Lung (tissue), 12 donors: ENCODE data around the gene CD63. TPM values are rescaled to one million over a fixed set of nuclear protein-coding genes. Genes with fewer than 3 reads are reported as not detected.

Experiments used
- ATAC-seq: fragments of 200-7000 bp; cut with Tn5 transposase; one replicate; pipeline ENCODE4 v1.9.1; 2020; ENCODE audit warnings: moderate number of reproducible peaks; ENCODE audit not compliant: insufficient read depth, low FRiP score
- DNase-seq, 3 donors: peaks; one replicate each; pipeline ENCODE4 v3.0.0-alpha.2; 2013 to 2017
- H3K27ac ChIP-seq, 2 donors: one replicate each; pipeline ENCODE4 v1.5.1; 2013; ENCODE audit warnings: mild to moderate bottlenecking in 2 of 2, moderate library complexity in 2 of 2, control low read depth in 1 of 2, inconsistent platforms in 1 of 2, low read depth in 1 of 2, low read length in 1 of 2
- H3K27me3 ChIP-seq, 3 donors: one replicate each; pipeline ENCODE4 v1.5.1; 2013; ENCODE audit warnings: low read length in 2 of 3; ENCODE audit not compliant: control insufficient read depth in 3 of 3, insufficient read depth in 3 of 3
- H3K36me3 ChIP-seq, 4 donors: one replicate each; pipeline ENCODE4 v1.5.1; 2013; ENCODE audit warnings: low read length in 4 of 4, mild to moderate bottlenecking in 1 of 4, moderate library complexity in 1 of 4; ENCODE audit not compliant: control insufficient read depth in 4 of 4, insufficient read depth in 4 of 4
- H3K4me1 ChIP-seq, 5 donors: one replicate each; pipeline ENCODE4 v1.5.1; 2013; ENCODE audit warnings: low read length in 5 of 5, mild to moderate bottlenecking in 2 of 5, moderate library complexity in 1 of 5; ENCODE audit not compliant: control insufficient read depth in 5 of 5, insufficient read depth in 5 of 5
- H3K4me3 ChIP-seq: one replicate; pipeline ENCODE4 v1.5.1; 2013; ENCODE audit warnings: mild to moderate bottlenecking, control low read depth, moderate library complexity
- H3K9ac ChIP-seq, 2 donors: one replicate each; pipeline ENCODE4 v1.5.1; 2013; ENCODE audit warnings: low read length in 2 of 2, control low read depth in 1 of 2; ENCODE audit not compliant: insufficient read depth in 1 of 2
- H3K9me3 ChIP-seq, 4 donors: one replicate each; pipeline ENCODE4 v1.5.1; 2013; ENCODE audit warnings: low read length in 3 of 4, mild to moderate bottlenecking in 1 of 4, moderate library complexity in 1 of 4; ENCODE audit not compliant: control insufficient read depth in 4 of 4, insufficient read depth in 3 of 4
- CTCF ChIP-seq: IDR thresholded peaks from 2 replicates; pipeline ENCODE4 v1.5.1; 2012; ENCODE audit warnings: mild to moderate bottlenecking; ENCODE audit errors: control extremely low read depth, extremely low read depth
- WGBS, 2 donors: extraction: QIAGEN DNeasy Blood & Tissue Kit; methylation state at CpG; one replicate each; pipeline ENCODE4 v1.1.7; 2013; 5-methylcytosine and 5-hydroxymethylcytosine counted together
- polyA plus RNA-seq, 2 donors: library from polyadenylated mRNA; stranded (reverse); fragments of 200-250 nt; gene quantifications; one replicate each; pipeline ENCODE4 v1.2.1, GENCODE V29; 2013
- total RNA-seq, 2 donors: library from RNA; depleted of rRNA in 1 of 2; stranded (reverse); fragments of >200 nt in 1 of 2; gene quantifications; one replicate each; pipeline ENCODE4 v1.2.1, GENCODE V29; 2014 to 2021
- donor health status: control.
- donor health status: control.
- donor health status: Bipolar disorder and iron deficiency.
- donor health status: healthy.
- donor health status: DM: yes; HTN: yes; CAD: no.

CD63 gene
- total and polyA plus RNA-seq, 4 donors: 516 to 2,824 (median 1,627) TPM

DNA sequence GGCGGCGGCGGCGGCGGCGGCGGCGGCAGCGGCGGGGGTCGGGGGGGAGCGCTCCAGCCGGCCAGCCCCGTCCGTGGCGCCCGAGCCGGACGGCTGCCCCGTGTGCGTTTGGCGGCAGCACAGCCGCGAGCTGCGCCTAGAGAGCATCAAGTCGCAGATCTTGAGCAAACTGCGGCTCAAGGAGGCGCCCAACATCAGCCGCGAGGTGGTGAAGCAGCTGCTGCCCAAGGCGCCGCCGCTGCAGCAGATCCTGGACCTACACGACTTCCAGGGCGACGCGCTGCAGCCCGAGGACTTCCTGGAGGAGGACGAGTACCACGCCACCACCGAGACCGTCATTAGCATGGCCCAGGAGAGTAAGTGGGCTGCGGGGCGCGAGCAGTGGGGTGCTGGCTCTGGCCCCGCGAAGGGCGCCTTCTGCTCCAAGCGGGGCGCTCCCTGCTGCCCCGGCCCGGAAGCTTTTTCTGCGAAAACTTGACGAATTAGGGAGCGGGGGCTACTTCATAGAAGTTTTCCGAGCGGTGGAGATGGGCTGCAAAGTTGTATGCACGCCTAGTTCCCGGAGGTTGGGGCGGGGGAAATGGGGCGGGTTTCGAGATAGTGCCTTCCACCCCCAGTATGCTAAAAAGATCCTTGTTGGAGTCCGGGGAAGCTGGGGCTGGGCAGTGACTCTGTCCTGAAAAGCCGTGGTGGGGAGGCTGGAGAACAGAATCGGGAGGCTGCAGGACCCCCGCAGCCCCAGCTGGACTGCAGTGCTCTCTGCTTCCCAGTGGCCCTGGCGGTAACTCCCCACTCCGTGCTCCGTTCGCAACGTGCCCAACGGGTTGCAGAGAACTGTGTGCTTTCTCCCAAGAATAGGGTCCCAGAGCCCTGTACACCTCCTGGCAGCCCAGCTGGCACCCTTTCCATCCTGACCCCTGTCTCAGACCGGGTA lies 14.9 kb upstream of the CD63 start:
- DNase-seq (peak; percentile 79 to 88 (median 81)), ATAC-seq (peak; percentile 20)
- TF ChIP-seq CTCF: no peak
- peaks cover 0 to under 1% (median 0%) of the 10 kb centered on the region in 4 donors for H3K36me3 ChIP-seq
- WGBS, 2 donors: 0 to 1% methylated on average over 62 to 73 of the region's 73 CpGs
- H3K9ac ChIP-seq: peak overlapping the region; percentile 46 to 74
- no peaks in the 10 kb centered on the region for H3K9me3 ChIP-seq
- no peaks in the 10 kb centered on the region for H3K27me3 ChIP-seq
- H3K4me3 ChIP-seq: peak overlapping the region; percentile 57
- peaks cover 2 to 34% (median 11%) of the 10 kb centered on the region in 5 donors for H3K4me1 ChIP-seq
- H3K27ac ChIP-seq: peak overlapping the region in 1 of 2 donors; percentile 79

DNA sequence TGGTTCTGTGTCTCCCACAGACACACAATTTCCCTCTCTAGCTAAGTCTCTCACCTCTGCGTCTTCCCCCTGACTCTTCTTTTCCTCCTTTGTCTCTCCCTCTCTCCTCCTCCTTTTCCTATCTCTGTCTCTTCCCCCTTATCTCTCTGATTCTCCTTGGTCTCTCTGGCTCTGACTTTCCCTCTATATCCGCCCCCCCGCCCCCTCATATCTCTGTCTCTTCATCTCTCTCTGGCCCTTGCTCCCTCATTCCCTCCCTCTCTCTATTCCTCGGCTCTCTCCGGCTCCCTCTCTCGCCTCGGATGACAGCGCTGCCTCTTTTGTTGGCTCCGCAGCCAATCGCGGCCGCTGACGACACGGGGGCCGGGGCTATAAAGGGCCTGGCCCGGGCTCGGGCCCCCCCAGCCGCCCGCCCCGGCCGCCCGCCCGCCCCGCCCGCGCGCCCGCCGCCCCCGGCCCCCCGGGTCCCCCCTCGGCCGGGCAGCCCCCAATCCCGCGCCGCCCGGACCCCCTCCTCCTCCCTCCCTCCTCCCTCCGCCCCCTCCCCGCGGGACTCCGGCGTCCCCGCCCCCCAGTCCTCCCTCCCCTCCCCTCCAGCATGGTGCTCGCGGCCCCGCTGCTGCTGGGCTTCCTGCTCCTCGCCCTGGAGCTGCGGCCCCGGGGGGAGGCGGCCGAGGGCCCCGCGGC lies 14.1 kb upstream of the CD63 start, which contains the start of gene GDF11:
TSS of gene GDF11 (plus strand) at position 404 of the 687 bp plus-strand sequence. CDS start at position 599, 195 bp downstream.
- peak within 1 kb of the TSS; percentile 46 to 84 for H3K9ac ChIP-seq
- peak; percentile 48 for ATAC-seq
- peak within 1 kb of the TSS; percentile 22 to 79 for H3K27ac ChIP-seq
- no peaks in the 10 kb centered on the region for H3K36me3 ChIP-seq
- H3K27me3 ChIP-seq: no peaks in the 10 kb centered on the region
- H3K9me3 ChIP-seq: no peaks in the 10 kb centered on the region
- H3K4me1 ChIP-seq: peaks cover 2 to 38% (median 11%) of the 10 kb centered on the region in 5 donors
- WGBS, 2 donors: 1% methylated on average over 17 to 42 of the region's 53 CpGs
- peak within 1 kb of the TSS; percentile 57 for H3K4me3 ChIP-seq
- peak; percentile 93 to 95 (median 94) for DNase-seq
- no peak for TF ChIP-seq CTCF

- H3K4me1 ChIP-seq: peaks cover 2 to 46% (median 13%) of the 10 kb centered on the region in 5 donors
- peak overlapping the region; percentile 43 to 84 for H3K9ac ChIP-seq
- no peak overlapping the region for H3K27ac ChIP-seq
- H3K27me3 ChIP-seq: no peaks in the 10 kb centered on the region
- H3K36me3 ChIP-seq: no peaks in the 10 kb centered on the region
- no peak overlapping the region for H3K4me3 ChIP-seq
- ATAC-seq (no peak), DNase-seq (peak; percentile 61 to 81 (median 77))
- TF ChIP-seq CTCF: no peak
- WGBS, 2 donors: 18 to 23% methylated on average over 3 of the region's 3 CpGs
- no peaks in the 10 kb centered on the region for H3K9me3 ChIP-seq
Measured at GRCh38 chr12:55741931-55742680, 13.3 kb upstream of the CD63 start.
